Fibroblast of the conjunctiva (primary cell): ENCODE results near the gene MXD1.
"Not testable (repeated sequence)": the region's sequence is repeated elsewhere in the genome, so short reads cannot be mapped to it uniquely, and the experiment has no call there.

ENCODE experiments used
- DNase-seq: peaks from one replicate; pipeline ENCODE4 v3.0.0-alpha.2; 2010; ENCODE audit warnings: low read depth

MXD1 gene, protein sequence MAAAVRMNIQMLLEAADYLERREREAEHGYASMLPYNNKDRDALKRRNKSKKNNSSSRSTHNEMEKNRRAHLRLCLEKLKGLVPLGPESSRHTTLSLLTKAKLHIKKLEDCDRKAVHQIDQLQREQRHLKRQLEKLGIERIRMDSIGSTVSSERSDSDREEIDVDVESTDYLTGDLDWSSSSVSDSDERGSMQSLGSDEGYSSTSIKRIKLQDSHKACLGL

GRCh38 chr2:69914950-69915945 lies at the start of gene MXD1:
TSS of gene MXD1 (plus strand) at chr2:69915109. CDS start at chr2:69915331, 222 bp downstream.
- DNase-seq: no peak

DNA sequence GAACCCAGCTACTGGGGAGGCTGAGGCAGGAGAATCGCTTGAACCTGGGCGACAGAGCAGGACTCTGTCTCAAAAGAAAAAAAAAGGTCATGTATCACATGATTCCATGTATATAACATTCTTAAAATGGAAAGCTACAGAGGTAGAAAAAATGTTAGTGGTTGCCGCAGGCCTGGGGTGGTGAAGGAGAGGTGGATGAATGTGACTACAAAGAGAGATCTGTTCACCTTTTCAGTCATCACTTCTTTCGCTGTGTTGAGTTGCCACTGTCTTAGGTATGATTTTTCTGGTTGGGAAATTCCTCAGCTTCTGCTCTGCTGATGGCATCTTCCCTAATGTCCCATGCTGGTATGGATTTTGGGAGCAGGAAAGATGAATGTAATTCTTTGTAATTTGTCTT lies 26.5 kb upstream of the MXD1 start:
- no peak for DNase-seq

GRCh38 chr2:69889302-69889701 lies 25.6 kb upstream of the MXD1 start:
- no peak for DNase-seq

- DNase-seq: no peak
These were observed 24.0 kb upstream of the MXD1 start for GRCh38 chr2:69890881-69891280.

- not testable (repeated sequence) for DNase-seq
These were observed 22.0 kb upstream of the MXD1 start for GRCh38 chr2:69892838-69893424.

GRCh38 chr2:69893684-69894551 lies 21.0 kb upstream of the MXD1 start, which contains the start of gene SNRNP27:
TSS of gene SNRNP27 (plus strand) at chr2:69893956. CDS start at chr2:69893985, 29 bp downstream.
- peak; percentile 60 for DNase-seq

- DNase-seq: not testable (repeated sequence)
These were observed 20.2 kb upstream of the MXD1 start for GRCh38 chr2:69894737-69895136.

DNA sequence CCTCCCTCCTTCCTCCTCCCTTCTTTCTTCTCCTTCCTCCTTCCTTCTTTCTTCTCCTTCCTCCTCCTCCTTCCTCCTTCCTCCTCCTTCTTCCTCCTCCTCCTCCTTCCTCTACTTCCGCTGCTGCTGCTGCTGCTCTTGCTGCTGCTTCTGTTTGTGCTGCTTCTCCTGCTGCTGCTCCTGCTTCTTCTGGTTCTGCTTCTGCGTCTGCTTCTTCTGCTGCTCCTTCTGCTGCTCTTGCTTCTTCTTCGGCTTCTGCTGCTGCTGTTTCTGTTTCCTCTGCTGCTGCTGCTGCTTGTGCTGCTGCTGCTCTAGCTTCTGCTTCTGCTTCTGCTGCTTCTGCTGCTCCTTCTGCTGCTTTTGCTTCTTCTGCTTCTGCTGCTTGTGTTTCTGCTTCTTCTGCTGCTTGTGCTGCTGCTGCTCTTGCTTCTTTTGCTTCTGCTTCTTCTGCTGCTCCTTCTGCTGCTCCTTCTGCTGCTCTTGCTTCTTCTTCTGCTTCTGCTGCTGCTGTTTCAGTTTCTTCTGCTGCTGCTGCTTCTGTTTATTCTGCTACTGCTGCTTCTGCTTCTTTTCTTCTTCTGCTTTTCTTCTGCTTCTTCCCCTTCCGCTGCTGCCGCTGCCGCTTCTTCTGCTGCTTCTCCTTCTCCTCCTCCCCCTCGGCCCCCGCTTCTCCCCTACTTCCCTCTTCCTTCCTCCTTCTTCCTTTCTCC lies 12.5 kb upstream of the MXD1 start:
- no peak for DNase-seq

DNA sequence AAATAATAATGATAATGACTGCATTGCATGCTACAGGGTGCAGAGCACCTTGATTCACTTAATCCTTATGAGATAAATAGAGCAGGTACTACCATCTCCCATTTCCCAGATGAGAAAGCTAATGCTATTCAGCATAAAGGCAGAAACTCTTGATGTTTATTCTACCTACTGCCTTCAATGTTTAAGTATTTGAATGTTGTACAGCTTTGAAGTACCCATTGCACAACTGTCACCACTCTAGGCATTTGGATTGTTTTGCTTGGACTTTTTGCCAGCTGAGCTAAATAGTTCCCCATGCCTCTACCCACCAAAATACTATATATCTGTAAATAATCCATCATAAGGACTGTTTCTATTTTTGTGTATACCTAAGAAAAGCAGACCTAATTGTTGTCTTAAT lies 7.7 kb upstream of the MXD1 start:
- no peak for DNase-seq

DNA sequence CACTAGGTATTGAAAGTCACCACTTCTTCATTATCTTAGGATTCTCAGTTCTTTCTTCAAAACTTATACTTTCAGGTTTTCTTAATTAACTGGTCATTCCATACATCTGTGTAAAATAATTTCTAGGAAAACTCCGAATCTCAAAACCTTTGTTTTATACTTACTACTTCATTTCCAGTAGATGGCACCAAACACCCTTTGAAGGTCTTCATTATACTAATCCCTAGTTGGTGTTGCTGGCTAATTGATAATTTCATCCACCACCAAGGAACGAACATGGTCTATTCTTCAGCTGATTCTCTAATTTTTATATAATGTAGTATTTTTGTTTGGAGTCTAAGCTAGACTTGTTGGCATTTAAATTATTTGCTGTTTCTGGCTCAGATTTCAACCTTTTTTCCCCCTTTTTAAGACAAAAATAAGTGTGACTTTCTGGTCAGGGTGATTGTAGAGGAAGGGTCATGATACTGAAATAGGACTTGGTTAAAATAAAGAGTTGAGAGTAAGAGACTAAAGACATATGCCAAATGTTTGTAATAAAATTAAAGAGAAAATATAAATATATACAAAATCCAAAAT lies 2.8 kb upstream of the MXD1 start:
- peak; percentile 27 for DNase-seq

DNA sequence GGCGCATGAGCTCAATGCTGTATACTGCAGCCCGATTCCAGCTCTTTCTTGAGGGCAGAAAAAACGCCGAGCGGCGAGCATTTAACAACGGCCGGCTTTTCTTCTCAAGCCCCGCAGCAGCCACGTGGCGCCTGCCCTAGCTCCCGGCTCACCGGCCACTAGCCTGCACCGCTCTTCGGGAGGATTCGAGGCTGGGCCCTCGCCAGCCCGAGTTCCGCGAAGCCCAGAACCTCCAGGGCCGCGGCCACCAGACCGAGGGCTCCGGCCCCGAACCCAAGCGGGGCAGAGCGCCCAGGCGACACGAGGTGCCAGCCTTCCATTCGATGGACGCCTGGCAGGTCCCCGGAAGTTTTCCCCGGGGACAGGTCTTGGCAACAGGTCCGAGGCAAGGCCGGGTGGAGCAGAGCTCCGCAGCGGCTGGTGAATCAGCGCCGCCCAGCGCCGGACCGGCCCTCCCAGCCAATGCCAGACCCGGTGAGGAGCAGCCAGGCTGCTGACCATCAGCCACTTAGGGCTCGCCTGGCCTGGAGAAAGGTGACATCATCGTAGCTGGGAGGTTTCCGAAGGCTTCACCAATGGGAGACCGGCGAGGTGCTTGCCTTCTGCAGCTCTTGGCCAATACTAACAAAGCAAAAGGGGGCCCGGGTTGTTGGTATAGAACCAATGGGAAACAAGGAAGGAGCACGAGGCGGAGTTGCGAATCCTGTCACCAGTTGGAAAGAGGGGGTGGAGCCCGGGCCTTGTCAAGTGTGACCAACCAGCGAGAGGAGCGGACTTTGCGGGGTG lies 552 bp upstream of the MXD1 start:
- DNase-seq: peak; percentile 100

DNA sequence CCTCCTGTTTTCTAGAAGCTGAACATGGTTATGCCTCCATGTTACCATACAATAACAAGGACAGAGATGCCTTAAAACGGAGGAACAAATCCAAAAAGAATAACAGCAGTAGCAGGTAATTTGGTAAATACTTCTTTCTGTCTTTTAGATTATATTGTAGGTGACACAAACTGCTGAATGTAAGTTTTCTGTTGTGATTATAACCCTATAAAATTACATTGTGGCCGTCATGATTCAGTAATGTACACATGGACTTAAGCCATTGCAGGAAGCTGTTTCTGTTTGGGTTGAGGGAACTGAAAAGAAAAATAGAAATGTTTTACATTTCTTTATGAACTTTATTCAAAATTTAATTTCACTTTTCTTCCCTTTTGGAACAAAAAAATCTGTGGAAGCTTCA lies 1.2 kb downstream of the MXD1 start:
- DNase-seq: no peak

GRCh38 chr2:69917852-69918251 lies 2.9 kb downstream of the MXD1 start:
- DNase-seq: peak; percentile 62

- DNase-seq: no peak
These were observed 3.5 kb downstream of the MXD1 start for GRCh38 chr2:69918401-69918800.

- no peak for DNase-seq
These were observed 8.2 kb downstream of the MXD1 start for GRCh38 chr2:69923116-69923515.

DNA sequence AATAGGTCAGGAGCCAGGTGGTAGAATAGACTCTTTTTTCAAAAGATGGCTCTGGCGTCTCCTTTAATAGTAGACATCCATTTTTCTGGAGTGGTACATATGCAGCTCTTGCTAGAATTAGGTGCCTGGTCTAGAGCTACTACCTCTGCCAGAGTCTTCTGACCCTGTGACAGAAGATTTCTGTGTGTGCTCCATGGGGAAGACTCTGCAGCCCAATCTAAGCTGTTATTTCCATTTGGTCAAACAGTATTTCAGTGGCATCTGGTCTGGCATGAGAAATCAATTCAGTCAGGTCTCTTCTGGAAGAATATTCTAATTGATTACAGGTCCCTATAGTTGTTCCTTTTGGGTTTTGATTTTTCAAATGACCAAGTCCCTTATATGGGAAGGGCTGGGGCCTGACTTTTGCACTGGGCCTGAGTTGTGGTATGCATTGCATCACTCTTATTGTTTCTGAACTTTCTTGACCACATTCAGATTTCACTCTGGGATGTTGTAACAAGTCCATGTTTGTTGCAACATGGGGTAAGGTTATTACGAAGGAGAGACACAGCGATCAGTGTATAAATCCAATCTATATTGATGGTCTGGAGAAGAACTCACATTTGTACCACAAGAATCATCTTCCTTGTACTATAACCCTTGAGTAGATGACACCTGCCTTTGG lies 12.1 kb downstream of the MXD1 start:
- peak; percentile 45 for DNase-seq

- no peak for DNase-seq
These were observed 17.1 kb downstream of the MXD1 start for GRCh38 chr2:69931832-69932595.

- no peak for DNase-seq
These were observed 17.6 kb downstream of the MXD1 start for GRCh38 chr2:69932596-69932922.
